Activated CD8-positive, alpha-beta memory T cell treated with anti-CD3 and anti-CD28 coated beads, Interleukin-2, amount 50 U/mL, for 1 hour (primary cell): ENCODE results near the gene KRT4.
"Not testable (repeated sequence)": the region's sequence is repeated elsewhere in the genome, so short reads cannot be mapped to it uniquely, and the experiment has no call there.

Experiments
- DNase-seq: peaks from one replicate; pipeline ENCODE4 v3.0.0-alpha.2; 2020; ENCODE audit errors: extremely low read depth

Gene KRT4

DNA sequence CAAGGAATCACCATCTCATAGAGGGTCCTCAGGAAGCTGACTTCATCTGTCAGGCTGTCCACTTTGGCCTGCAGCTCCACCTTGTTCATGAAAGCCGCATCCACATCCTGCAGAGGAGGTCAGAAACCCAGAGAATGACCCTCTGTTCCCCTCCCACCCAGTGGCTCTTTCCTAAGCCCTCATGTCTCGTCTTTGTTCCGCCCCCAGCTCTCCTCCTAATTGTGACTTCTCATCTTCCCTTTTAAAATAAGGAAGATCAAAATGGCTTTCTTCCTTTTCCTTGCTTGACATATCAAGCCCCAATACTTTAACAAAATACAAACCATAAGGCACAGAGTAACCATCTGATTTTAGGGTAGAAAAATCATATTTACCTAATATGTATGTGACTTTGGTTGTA is 41.1 kb downstream of the KRT4 start:
- no peak for DNase-seq

DNA sequence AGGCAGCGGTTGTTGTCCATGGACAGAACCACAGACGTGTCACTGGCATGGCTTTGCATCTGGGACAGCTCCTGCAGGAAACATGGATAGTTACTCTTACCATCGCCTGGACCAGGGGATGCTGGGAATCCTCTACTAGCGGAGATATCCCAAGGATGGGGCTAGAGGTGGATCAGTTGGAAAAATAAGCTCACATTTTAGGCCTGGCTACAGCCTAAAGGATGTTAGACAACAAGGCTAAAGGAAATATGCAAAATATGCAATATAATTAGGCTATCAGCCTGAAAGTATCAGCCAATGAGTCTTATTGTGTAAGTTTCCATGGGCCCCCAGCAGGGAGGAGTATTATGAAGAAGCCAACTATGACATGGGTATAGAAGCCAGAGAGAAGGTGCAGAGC is 41.7 kb downstream of the KRT4 start:
- no peak for DNase-seq

GRCh38 chr12:52771505-52771904 is 42.4 kb downstream of the KRT4 start:
- no peak for DNase-seq

DNA sequence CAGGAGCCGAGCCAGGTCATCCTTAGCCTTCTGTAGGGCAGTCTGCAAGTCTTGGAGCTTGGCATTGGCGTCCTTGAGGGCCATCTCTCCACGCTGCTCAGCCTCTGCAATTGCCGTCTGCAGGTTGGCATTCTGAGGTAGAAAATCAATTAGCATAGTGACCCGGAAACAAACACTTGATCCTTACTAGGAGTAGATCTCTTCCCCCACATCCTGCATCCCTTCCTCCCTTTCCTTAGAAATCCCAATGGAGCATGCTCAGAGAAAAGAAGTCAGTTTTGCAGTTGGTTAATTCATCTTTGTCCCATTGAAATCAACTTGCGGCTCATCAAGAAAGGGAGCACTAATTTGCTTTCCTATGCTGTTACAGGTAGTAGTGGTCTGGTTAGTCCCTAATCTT is 42.8 kb downstream of the KRT4 start:
- no peak for DNase-seq

DNA sequence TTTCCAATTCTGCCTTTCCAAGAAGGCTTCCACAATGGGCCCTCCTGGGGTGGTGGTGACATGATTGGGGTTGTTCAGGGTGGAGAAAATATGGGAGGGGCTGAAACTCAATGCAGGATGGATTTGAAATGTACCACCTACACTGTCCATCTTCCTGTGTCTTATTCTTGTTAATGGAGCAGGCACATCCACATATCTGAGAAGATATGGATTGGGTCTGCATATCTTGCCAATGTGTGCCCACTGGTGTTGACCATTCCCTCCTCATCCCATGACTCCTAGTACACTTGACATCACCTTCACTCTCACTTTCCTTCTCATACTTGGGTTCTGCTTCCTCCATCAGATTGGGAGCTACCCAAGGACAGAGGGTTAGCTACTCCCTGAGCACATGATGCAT is 44.0 kb downstream of the KRT4 start:
- no peak for DNase-seq

GRCh38 chr12:52769354-52769753 is 44.6 kb downstream of the KRT4 start:
- DNase-seq: no peak

GRCh38 chr12:52768479-52769200 is 45.3 kb downstream of the KRT4 start:
- DNase-seq: no peak

DNA sequence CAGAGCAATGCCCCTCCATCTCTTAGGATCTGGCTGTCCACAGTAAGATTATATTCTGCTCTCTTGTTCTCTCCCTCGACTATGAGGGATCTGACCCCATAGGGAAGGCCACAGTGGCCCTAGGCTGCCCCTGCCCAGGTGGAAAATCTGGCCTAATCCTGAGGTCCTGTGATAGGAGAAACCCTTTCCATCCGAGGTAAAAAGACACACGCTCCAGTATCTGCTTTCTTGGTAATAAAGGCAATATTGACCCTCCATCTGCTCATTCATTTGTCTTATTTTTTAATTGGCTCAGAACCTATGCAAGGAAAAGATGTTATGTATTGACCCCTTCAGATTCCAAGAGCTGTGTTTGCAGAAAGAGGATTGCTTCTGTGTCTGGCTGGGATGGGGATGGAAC is 46.5 kb downstream of the KRT4 start:
- DNase-seq: no peak

DNA sequence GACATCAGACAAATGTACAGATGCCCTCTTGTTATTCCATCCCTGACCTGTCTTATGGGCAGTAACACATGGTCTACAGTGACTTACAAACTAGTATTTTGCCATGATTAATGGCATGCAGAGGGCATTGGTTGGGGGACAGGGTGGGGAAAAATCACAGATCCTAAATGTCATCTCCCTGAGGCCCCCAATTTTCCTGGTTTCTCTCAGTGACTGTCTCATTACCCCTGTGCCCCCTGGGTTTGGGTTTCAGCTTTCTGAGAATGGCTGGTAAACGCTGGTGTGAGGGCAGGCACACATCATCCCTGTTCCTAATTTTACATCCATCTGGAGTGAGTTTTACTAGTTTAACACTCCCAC is 46.9 kb downstream of the KRT4 start:
- DNase-seq: no peak

DNA sequence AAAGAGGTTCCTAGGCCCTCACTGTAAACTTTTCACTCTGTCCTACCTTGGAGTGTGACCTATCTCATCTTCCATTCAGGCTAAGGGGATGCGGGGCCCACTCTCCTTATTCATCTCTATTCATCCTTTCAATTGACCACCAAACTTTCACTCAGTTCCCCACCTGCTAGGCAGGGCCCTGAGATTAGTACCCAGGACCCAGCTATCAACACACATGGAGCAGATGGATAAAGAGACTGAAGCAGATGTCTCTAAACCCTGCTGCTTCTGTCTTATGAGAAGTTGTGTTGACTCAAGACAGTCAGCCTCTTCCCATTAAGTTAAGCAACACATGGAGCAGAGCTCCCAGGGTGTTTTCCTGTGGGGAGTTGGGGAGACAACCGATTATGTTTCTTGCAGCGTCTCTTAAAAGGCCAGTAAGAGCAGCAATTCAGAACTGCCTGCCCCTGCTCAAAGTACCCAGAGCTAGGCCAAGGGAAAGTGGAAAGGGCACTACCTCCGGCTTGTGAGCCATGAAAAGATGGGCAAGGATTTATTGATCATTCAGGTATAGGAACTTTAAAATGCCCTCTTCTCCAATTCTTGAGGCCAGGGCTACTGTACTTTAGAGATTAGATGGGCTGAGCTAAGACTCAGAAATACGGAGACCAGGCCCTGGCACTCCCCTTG is 47.4 kb downstream of the KRT4 start:
- no peak for DNase-seq

GRCh38 chr12:52765702-52766101 is 48.2 kb downstream of the KRT4 start:
- DNase-seq: no peak

DNA sequence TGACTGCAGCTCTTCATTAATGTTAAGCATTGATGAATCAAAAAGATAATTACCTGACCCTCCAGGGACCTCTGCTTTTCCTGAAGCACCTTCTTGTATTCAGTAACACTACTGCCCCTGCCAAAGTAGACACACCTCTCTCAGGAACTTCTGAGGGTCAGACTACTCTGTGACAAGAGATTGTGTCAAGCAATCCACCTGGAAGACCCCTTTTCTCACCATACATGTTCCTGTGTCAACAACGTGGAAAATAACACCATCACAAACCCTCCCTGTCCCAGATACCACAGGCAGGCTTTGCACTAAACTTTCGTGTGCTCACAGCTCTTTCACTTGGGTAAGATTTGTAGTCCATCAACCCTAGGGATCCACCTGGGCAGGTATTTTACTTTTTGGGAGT is 49.9 kb downstream of the KRT4 start:
- no peak for DNase-seq

DNA sequence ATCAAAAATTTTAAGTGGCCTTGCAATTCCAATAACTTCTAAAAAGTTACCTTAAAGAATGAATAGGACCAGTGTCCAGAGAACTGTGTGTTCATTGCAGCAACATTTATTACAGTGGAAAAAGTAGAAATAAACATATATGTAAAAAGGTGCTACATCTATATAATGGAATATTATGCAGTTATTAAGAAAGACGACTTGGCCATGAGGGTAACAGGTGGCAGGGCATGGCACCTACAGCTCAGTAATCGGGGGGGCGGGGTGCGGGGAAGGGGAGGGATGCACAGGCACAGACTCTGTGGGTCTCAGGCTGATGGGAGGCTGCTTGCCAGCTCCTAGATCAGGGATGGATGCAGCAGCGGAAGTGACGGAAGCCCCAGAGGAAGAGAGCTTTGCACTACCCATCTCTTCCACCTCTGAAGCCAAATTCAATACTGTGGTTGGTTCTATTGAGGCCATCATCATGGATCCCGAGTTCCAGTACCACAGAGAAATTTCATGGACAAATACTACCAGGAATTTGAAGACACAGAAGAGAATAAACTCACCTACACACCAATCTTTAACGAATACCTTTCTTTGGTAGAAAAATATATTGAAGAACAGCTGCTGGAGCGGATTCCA is 50.8 kb downstream of the KRT4 start:
- DNase-seq: no peak

- DNase-seq: no peak
These were observed 52.1 kb downstream of the KRT4 start for GRCh38 chr12:52761802-52762201.

GRCh38 chr12:52761218-52761617 is 52.7 kb downstream of the KRT4 start:
- DNase-seq: not testable (repeated sequence)

DNA sequence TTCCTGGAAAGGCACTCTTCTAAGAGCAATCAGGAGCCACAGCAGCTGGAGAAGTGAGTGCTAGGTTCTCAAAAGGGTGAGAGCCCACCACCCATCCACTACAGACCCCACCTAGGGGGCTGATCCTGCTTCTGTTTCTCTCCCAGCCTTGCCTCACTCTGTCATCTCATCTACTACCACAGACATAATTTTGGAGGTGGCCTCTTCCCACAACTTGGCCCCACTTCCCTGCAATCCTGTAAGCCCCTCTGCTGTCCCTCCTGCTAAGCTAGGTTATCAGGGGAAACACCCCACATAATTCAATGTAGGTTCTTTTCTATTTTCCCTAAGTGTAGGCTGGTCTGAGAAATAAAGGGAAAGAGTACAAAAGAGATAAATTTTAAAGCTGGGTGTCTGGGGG is 53.3 kb downstream of the KRT4 start:
- no peak for DNase-seq

DNA sequence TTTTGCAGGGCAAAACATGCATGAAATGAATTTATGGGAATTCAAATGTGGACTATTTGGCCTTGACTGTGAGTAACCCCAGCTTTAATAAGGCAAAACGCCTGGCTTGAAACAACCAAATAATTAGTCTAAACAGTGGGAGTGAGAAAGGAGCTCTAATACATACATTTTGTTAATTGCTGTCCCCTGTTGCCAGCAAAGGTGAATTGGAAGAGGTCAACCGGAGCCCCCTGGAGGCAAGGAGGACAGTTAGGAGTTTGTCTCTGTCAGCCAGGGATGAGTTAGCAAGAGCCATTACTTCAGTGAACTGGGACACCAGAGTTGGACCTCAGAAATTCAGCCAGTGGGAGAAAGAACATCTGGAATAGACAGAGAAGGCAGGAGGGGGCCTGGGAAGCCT is 54.2 kb downstream of the KRT4 start:
- DNase-seq: no peak

DNA sequence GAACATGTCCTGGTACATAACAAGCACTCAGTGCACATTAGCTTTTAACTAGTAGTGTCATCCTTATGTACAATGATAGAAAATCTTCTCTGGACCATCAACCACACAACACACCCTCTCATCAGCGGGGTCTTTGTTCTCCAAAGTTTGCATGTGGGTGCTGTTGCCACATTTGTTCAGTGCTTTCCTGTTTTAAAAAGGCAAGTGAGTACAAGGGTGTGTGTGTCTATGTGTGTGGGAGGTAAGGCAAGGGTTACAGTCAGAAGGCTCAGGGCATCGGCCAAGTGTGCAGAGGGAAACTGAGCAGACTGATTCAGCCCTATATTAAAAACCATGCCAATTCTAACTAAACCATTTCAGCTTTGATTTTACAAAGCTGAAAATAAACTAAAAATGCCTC is 54.7 kb downstream of the KRT4 start:
- DNase-seq: no peak

DNA sequence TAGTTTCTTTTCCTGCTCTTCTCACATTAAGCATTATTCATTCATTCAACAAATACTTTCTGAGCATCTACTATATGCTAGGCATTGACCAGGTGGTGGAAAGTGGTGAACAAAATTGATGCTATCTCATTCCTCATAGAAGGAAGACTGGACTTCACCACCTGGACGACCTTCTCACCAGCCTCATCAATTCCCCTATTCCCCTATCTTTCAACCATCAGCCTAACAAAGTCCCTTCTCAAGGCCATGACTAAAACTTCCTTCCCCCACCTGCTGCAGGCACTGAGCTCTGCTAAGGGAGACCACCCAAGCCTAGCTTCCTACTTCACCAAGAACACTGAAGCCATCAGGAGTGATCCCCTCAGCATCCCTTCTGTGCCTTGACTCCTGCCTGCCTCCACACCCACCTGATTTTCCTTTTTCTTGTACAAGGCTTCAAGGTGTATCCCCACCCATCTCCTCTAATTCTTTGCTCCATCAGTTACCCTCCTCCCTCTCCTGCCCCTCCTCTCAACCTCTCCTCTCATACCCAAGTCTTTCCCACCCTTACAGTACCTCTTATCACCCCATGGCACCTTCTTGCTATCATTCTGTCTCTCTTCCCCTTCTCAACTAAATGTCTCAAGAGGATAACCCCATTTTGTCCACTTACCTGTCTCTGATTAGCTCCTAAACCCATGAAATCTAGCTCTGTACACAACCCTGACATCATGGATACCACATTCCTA is 56.3 kb downstream of the KRT4 start:
- DNase-seq: no peak
